GM19240 (cell line): ENCODE results near the gene NINJ1.
"Not testable (repeated sequence)": the region's sequence is repeated elsewhere in the genome, so short reads cannot be mapped to it uniquely, and the experiment has no call there.

Experiments
- DNase-seq: peaks from one replicate; pipeline ENCODE4 v3.0.0; 2011; ENCODE audit warnings: low spot score; ENCODE audit not compliant: insufficient read length

Gene NINJ1

GRCh38 chr9:93119703-93119952, 14.4 kb downstream of the NINJ1 start:
- DNase-seq: no peak

GRCh38 chr9:93118863-93119702, 15.0 kb downstream of the NINJ1 start:
- DNase-seq: no peak

DNA sequence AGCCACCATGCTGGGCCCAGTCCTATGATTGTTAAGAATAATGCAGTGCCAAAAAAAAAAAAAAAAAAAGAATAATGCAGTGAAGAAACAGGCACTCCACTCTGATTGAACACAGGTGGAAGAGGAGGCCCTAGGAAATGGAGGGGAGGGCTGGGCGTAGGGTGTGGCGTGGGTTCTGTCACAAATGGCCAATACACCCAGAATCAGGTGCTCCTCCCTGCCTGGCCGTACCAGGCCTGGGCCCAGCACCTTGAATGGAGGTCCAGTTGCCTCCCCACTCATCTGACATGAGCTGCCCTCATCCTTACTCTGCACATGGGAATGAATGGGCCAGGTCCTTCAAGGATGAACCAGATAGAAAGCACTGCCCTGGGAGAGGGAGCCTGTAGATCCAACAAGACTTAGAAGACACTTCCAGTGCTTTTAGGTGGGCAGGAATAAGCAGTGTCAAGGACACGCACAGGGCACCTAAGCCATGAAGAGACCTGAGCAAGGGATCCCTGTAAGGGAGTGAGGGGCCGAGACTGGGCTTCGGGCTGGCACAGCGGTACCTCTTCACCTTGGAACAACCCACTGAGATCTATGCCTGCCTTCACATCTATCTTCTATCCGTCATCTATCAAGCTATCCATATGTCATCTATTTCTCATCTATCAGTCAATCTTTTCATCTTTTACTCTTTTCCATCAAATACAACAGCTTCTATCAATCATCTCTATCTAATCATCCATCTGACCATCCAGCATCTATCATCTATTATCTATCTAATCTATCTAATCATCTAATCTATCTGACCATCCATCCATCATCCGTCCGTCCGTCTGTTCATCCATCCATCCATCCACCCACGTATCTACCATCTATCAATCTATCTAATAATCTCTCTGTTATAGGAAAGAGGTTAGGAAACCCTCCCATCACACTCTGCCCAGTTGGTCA, 15.9 kb downstream of the NINJ1 start:
- DNase-seq: no peak

- not testable (repeated sequence) for DNase-seq
These were observed 16.5 kb downstream of the NINJ1 start for GRCh38 chr9:93117521-93117920.

- DNase-seq: no peak
These were observed 17.7 kb downstream of the NINJ1 start for GRCh38 chr9:93116072-93116961.

- DNase-seq: no peak
These were observed 18.5 kb downstream of the NINJ1 start for GRCh38 chr9:93115486-93116071.

- DNase-seq: no peak
These were observed 19.1 kb downstream of the NINJ1 start for GRCh38 chr9:93114984-93115335.

GRCh38 chr9:93114169-93114983, 19.7 kb downstream of the NINJ1 start:
- no peak for DNase-seq

- DNase-seq: no peak
These were observed 21.1 kb downstream of the NINJ1 start for GRCh38 chr9:93112864-93113389.

GRCh38 chr9:93112116-93112863, 21.8 kb downstream of the NINJ1 start:
- DNase-seq: no peak

DNA sequence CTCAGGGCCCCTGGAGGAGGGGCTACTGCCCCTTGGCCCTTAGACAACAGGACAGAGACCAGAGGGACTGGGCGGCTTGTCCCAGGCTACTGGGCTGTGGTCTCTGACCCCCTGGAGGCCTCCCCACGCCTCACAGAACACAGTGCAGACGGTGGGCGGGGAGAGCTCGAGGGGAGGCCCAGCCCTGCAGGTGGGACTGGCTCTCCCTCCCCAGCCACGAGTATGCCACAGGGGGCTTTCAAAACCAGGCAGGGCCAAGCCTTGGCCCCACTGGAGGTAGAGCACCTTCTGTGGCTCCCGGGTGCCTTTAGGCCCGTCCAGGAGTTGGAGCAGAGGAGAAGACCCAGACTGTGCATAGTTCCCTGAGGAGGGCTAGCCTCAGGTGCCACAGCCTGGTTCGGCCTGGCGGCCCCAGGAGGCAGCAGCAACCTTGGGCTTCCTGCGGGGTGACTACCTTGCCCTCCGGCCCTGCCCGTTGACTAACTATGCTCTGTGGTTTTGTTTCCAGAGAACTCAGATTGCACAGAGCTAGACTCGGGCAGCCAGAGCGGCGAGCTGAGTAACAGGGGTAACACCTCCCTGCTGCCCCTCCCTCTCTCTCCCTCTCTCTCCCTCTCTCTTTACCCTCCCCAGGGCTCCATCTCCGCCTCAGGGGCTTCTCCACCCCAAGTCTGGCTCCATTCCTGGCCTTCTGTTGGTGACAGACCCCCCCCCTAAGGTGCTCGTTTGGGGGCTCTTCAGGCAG, 22.5 kb downstream of the NINJ1 start:
- DNase-seq: no peak

DNA sequence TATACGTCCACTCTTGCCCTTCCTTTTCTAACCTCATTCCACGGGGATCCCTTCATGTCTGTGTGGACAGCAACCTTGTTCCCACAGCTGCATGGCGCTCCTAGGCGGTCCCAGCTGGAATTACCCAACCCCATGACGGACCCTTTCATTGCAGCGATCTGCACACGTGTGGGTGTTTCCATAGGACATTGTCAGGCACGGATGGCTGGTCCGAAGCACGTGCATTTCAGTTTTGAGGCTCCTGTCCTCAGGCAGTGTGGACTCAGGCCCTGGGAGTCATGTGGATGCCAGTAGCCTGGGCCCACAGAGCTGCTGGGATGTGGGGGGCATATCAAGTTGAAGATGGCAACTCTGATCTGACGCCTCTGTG, 23.1 kb downstream of the NINJ1 start:
- DNase-seq: no peak

GRCh38 chr9:93110311-93110855, 23.7 kb downstream of the NINJ1 start:
- DNase-seq: no peak

DNA sequence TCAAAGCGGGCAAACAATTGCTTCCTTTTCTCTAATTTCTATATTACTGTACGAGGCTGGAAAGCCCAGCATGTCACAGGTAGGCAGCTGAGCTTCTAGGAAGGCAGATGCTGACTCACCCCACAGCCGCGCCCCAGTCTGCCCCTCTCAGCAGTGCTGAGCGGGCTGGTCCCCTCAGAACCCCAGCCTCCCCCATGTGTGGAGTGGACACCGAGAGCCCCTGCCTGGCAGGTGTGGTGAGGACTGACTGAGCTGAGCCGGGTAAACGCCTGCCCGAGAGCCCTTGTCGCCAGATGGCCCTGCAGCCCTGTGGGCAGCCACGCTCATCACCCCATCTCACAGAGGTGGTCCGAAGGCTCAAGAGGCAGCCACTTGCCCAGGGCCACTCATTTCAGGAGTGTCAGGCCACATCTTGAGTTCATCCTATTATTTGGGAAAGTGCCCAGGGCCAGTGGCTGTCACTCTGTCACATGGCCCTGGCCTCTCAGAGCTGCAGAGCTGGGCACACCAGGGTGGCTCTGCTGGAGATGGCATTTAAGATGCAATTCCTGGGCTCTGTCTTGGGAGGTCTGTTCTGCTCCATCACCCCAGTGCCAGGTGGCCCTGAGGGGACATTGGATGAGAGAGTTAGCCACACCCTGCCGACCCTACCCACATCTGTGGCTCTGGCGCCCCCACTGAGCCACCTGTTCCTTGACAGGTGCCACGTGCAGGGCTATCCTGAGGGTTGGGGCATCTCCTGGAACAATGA, 25.6 kb downstream of the NINJ1 start:
- DNase-seq: no peak

DNA sequence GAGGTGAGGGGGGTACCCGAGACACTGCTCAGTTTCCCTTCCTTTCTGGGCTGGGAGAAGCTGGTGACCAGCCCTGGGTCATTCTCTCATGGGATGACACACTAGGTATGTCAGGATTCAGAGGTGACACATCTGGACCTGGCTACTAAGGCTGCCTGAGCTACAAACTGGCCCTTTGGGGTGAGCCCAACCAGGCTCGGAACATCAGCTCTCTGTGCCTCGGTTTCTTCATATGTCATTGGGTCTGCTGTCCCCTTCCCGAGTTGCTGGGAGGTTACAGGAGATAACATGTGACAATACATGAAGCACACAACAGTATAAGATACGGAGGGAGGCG, 26.3 kb downstream of the NINJ1 start:
- no peak for DNase-seq

DNA sequence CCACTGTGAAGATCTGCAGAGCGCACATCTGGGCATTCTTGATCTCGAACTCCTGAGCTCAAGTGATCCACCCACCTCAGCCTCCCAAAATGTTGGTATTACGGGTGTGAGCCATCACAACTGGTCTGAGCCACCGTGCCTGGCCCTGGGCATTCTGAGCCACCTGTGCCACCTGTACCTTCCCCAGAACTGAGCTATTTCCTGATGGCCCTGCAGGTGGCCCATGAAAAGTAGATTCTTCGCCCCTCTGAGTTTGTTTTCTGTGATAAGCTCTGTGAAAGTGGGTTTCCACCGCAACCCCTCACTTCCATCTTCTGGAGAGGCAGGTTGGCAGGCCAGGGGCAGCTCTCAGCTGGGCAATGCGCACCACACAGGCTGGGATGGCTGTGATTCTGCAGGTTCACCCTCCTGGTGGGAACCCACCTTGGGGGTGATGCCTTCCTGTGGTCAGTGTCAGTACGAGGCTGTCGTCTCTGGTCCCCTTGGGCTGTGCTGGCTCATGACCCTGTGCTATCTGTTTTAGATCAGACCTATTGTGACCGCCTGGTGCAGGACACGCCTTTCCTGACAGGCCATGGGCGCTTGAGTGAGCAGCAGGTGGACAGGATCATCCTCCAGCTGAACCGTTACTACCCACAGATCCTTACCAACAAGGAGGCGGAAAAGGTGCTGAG, 26.8 kb downstream of the NINJ1 start:
- no peak for DNase-seq

DNA sequence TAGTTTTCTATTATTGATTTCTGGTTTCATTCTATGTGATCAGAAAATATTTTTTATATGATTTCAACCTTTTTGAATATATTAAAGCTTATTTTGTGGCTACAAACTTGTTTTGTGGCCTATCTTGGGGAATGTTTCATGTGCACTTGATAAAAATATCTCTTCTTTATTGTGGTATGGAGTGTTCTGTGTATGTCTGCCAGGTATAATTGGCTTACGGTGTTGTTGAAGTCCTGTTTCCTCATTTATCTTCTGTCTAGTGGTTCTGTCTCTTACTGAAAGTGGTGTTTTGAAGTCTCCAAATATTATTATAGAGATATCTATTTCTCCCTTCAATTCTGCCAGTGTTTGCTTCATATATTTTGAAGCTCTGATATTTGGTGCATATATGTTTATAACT, 28.4 kb downstream of the NINJ1 start:
- no peak for DNase-seq
